ENCODE data around the gene SEMA6B. TPM values are rescaled to one million over a fixed set of nuclear protein-coding genes. Genes with fewer than 3 reads are reported as not detected.

Gene SEMA6B
- total and polyA plus RNA-seq, 11 donors: 6.0 to 29.7 (median 10.1) TPM

GRCh38 chr19:4602915-4603314, 43.4 kb upstream of the SEMA6B start:
- H3K4me1 ChIP-seq: peaks cover 0 to 19% (median 7%) of the 10 kb centered on the region in 12 donors
- H3K9me3 ChIP-seq: no peaks in the 10 kb centered on the region
- no peak for ATAC-seq
- peaks cover 7 to 33% (median 15%) of the 10 kb centered on the region in 9 donors for H3K27me3 ChIP-seq
- no peak for DNase-seq
- no peak overlapping the region for H3K27ac ChIP-seq
- no peak for TF ChIP-seq CTCF (IDR thresholded peaks at IDR 0.05)
- TF ChIP-seq POLR2A (IDR thresholded peaks at IDR 0.05): no peak
- intact Hi-C loops (cut with DNase I): no loop called here
- no peak overlapping the region for H3K4me3 ChIP-seq
- 85 to 98% (median 94%) methylated on average over 1 of the region's 1 CpG for WGBS, 4 donors
- no peaks in the 10 kb centered on the region for H3K36me3 ChIP-seq

GRCh38 chr19:4602173-4602788, 42.8 kb upstream of the SEMA6B start:
- no peak for ATAC-seq
- no peaks in the 10 kb centered on the region for H3K36me3 ChIP-seq
- no peaks in the 10 kb centered on the region for H3K9me3 ChIP-seq
- H3K4me3 ChIP-seq: no peak overlapping the region
- DNase-seq: no peak
- H3K4me1 ChIP-seq: peaks cover 0 to 22% (median 6%) of the 10 kb centered on the region in 12 donors
- H3K27ac ChIP-seq: no peak overlapping the region
- H3K27me3 ChIP-seq: peaks cover 10 to 37% (median 18%) of the 10 kb centered on the region in 9 donors
- TF ChIP-seq POLR2A (IDR thresholded peaks at IDR 0.05) (no peak), CTCF (IDR thresholded peaks at IDR 0.05) (no peak)
- whole genome bisulfite sequencing, 4 donors: 91 to 93% (median 91%) methylated on average over 5 of the region's 5 CpGs
- intact Hi-C loops (cut with DNase I): no loop called here

GRCh38 chr19:4600893-4601292, 41.4 kb upstream of the SEMA6B start:
- TF ChIP-seq CTCF (IDR thresholded peaks at IDR 0.05): no peak
- TF ChIP-seq POLR2A (IDR thresholded peaks at IDR 0.05): no peak
- intact Hi-C loops (cut with DNase I): no loop called here
- peak in 1 of 5 donors; percentile 7 for DNase-seq
- Histone ChIP-seq H3K27ac (no peak overlapping the region), H3K9me3 (no peaks in the 10 kb centered on the region), H3K4me3 (no peak overlapping the region), H3K36me3 (no peaks in the 10 kb centered on the region), H3K4me1 (peaks cover 0 to 16% (median 1%) of the 10 kb centered on the region in 12 donors), H3K27me3 (peaks cover 13 to 51% (median 31%) of the 10 kb centered on the region in 9 donors)
- WGBS, 4 donors: 71 to 81% (median 72%) methylated on average over 5 of the region's 5 CpGs
- ATAC-seq: no peak

- no peaks in the 10 kb centered on the region for H3K36me3 ChIP-seq
These were observed 40.6 kb upstream of the SEMA6B start for GRCh38 chr19:4600082-4600481.

More at GRCh38 chr19:4600082-4600481, 40.6 kb upstream of the SEMA6B start:
- Histone ChIP-seq H3K27ac (no peak overlapping the region), H3K4me3 (no peak overlapping the region), H3K4me1 (peaks cover 0 to 16% (median 1%) of the 10 kb centered on the region in 12 donors), H3K9me3 (no peaks in the 10 kb centered on the region), H3K27me3 (peaks cover 13 to 59% (median 31%) of the 10 kb centered on the region in 9 donors)
- WGBS, 4 donors: 82 to 88% (median 88%) methylated on average over 10 of the region's 10 CpGs
- TF ChIP-seq POLR2A (IDR thresholded peaks at IDR 0.05): no peak
- intact Hi-C loops (cut with DNase I): no loop called here
- DNase-seq: no peak
- no peak for ATAC-seq

Data from heart left ventricle (tissue), 16 donors.